HPDE6-E6E7 (cell line): ENCODE measurements around the gene TULP1.
"Not testable (repeated sequence)": the region's sequence is repeated elsewhere in the genome, so short reads cannot be mapped to it uniquely, and the experiment has no call there.

Experiments used
- DNase-seq: peaks from one replicate; pipeline ENCODE4 v3.0.0; 2011; ENCODE audit warnings: missing footprints; ENCODE audit errors: extremely low spot score

The TULP1 gene

DNA sequence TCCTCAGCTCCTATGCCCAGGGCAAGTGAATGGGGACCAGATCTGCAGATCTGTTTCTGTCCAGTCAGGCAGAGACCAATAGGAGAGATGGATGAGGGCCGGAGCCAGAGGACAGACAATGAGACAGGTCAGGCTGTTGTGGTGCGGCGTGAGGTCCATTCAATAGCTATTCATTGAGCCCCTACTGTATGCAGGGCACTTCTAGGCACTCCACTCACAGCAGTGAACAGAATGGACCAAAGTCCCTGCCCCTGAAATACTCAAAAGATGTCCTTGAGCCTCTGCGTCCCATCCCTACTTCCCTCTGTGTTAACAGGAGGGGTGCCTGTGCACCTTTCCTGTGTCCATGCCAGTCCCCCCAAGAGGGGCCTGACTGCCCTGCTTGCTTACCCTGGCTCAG, 8.5 kb upstream of the TULP1 start:
- no peak for DNase-seq

GRCh38 chr6:35519313-35520015, 6.8 kb upstream of the TULP1 start:
- no peak for DNase-seq

DNA sequence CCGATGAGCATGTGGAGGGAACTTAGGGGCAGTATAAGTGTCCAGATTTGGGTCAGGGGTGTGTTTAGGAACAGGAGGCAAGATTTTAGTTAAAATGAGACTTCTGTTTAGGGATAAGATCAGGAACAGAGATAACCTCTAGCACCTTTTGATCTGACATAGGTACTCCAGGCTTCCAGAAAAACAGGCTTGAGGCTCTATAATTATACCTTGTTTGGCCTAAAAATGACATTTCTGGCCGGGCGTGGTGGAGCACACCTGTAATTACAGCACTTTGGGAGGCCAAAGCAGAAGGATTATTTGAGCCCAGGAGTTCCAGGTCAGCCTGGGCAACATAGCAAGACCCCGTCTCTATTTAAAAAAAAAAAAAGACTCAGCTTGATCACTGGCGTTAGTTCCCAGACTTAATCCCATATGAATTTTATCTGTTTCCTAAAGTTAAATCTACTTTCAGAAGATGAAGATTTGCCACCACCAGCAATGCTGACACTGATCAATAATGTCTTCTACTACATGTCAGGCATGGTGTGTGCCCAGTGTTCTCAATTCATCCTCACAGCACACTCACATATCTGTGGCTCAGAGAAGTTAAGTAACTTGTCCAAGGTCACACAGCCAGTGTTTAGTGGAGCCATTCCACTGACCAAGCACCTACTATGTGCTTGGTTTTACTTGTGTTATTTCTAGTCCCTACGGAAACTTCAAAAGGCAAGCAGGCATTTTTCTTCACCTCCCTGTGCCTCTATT, 6.0 kb upstream of the TULP1 start:
- DNase-seq: no peak

DNA sequence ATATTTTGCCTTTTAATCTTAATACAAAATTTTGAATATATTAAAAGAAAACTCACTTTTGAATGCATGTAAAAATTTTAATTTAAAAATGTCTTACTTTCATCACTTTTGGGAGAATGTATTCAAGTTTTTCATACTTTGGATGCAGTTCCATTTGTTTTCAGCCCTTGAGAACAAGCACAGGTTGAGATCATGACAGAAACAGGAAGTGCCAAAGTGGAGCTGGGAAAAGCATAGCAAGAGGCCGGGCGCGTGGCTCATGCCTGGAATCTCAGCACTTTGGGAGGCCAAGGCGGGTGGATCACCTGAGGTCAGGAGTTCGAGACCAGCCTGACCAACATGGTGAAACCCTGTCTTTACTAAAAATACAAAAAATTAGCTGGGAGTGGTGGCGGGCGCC, 5.3 kb upstream of the TULP1 start:
- DNase-seq: not testable (repeated sequence)

- DNase-seq: no peak
These were observed 4.0 kb upstream of the TULP1 start for GRCh38 chr6:35516712-35517111.

- DNase-seq: not testable (repeated sequence)
These were observed 3.2 kb upstream of the TULP1 start for GRCh38 chr6:35515939-35516338.

GRCh38 chr6:35514587-35514986, 1.9 kb upstream of the TULP1 start:
- no peak for DNase-seq

- DNase-seq: no peak
These were observed 690 bp downstream of the TULP1 start for GRCh38 chr6:35512006-35512405.

GRCh38 chr6:35511562-35511941, 1.1 kb downstream of the TULP1 start:
- no peak for DNase-seq

GRCh38 chr6:35510916-35511561, 1.7 kb downstream of the TULP1 start:
- no peak for DNase-seq

GRCh38 chr6:35508542-35508941, 4.2 kb downstream of the TULP1 start:
- no peak for DNase-seq

GRCh38 chr6:35508027-35508426, 4.7 kb downstream of the TULP1 start:
- DNase-seq: no peak

DNA sequence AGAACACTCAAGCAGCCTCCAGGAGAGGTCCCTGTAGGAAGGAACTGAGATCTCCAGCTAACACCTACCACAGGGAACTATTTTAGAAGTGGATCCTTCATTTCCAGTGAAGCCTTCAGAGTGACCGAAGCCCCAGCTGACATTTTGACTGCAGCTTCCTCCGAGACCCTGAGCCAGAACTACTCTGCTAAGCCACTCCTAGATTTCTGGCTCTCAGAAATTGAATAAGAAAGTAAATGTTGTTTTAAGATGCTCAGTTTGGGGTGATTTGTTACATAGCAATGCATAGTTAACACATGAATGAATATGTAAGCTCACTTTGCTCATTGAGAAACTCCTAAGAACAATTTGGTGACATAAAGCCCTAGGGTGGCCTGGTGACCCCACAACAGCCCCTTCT, 5.5 kb downstream of the TULP1 start:
- no peak for DNase-seq

GRCh38 chr6:35506536-35506935, 6.2 kb downstream of the TULP1 start:
- no peak for DNase-seq

GRCh38 chr6:35505999-35506412, 6.7 kb downstream of the TULP1 start:
- DNase-seq: no peak

- DNase-seq: no peak
These were observed 9.2 kb downstream of the TULP1 start for GRCh38 chr6:35503534-35503933.

DNA sequence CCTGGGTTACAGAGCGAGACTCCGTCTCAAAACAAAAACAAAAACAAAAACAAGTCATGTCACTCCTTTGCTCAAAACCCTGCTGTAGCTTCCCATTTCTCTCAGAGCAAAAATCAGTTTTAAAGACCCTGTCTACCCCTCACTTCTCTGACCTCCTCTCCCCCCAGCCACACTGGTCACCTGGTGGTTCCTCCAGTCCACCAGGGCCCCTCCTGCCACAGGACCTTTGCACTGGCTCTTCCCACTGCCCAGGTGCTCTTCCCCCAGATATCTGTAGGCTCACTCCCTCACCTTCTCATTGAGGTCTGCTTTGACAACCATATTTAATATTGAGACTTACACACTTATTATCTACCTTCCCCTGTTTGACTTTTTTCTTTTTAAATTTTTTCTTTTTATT, 10.9 kb downstream of the TULP1 start:
- no peak for DNase-seq

- no peak for DNase-seq
These were observed 11.9 kb downstream of the TULP1 start for GRCh38 chr6:35500782-35501181.

DNA sequence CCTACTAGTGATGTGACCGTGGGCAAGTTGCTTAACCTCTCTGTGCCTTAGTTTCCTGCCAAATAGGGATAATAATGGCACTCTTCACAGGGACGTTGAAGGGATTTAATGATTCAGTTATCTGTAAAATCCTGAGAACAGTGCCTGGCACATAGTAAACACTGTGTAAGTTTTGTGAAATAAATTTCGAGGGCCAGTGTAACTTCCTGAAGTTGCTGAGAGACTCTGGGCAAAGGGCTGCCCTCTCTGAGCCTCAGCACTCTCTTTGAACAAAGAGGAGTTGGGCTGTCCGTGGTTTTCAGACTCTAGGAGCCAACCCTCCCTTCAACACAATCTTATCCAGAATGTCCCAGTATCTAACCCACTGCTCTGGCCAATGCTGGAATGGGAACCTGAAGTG, 13.3 kb downstream of the TULP1 start:
- DNase-seq: no peak

GRCh38 chr6:35498422-35499067, 14.2 kb downstream of the TULP1 start:
- no peak for DNase-seq

- no peak for DNase-seq
These were observed 14.9 kb downstream of the TULP1 start for GRCh38 chr6:35497571-35498421.
